ENCODE data around the gene TRIM24.

TRIM24 gene

DNA sequence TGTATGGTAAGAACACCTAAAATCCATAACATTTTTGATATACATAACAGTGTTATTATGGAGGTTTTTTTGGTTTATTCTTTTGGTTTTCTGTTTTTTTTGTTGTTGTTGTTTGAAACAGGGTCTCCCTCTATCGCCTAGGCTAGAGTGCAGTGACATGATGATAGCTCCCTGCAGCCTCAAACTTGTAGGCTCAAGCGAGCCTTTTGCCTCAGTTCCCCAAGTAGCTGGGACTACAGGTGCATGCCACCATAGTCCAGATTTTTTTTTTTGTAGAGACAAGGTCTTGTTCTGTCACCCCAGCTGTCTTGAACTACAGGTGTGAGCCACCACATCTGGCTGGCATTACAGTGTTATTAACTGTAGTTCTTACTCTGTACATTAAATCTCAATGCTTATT is 83.7 kb downstream of the TRIM24 start:
- no peak for DNase-seq

DNA sequence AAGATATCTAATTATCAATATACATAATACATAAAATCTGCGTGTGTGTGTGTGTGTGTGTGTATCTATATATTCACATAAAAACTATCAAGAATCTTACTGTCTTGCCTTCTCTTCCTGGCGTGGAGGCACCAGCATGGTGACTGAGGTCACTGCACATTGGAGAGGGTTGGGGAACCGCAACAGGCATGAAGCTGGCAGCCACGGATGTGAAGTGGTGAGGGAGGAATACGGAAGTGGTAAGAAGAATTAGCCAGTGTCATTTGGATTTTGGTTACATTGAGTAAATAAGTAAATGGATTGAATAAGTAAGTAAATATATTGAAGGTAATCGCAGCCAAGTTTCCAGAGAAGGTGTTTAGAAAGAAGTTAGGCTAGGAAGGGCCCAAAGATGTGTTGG is 85.1 kb downstream of the TRIM24 start:
- no peak for DNase-seq

DNA sequence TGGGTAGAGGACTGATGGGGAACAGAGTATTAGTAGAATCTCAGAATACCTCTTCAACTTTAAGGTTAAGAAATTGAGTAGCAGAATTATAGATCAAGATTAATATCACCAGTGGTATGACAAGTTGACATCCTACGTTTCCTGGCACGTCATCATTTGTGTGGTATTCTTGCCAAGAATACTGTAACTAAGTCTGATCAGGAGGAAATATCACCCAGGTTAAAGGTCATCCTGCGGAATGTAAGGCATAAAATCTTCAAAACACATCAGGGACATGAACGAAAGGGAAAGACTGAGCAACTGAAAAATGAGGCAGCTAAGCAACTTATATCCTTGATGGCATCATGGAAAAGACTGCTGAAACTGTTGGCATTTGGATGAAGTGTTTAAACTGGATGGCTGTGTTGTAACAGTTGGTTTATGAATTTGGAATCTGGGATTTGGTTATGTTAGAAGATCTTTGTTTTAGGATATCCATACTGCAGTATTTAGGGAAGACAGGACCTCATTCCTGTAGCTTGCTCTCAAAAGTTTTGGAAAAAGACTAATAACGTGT is 86.1 kb downstream of the TRIM24 start:
- no peak for DNase-seq

DNA sequence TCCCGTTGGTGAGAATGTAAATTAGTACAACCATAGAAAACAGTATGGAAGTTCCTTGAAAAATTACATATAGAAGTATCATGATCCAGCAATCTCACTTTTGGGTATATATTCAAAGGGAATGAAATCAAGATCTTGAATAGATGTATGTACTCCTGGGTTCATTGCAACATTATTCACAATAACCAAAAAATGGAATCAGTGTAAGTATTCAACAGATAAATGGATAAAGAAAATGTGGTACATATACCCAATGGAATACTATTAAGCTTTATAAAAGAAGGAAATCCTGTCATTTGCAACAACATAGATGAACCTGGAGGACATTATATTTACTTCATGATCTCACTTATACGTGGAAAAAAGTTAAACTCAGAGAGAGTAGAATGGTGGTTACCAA is 86.8 kb downstream of the TRIM24 start:
- no peak for DNase-seq

- DNase-seq, result no peak
These were observed 89.0 kb downstream of the TRIM24 start for GRCh38 chr7:138549082-138549481.

DNA sequence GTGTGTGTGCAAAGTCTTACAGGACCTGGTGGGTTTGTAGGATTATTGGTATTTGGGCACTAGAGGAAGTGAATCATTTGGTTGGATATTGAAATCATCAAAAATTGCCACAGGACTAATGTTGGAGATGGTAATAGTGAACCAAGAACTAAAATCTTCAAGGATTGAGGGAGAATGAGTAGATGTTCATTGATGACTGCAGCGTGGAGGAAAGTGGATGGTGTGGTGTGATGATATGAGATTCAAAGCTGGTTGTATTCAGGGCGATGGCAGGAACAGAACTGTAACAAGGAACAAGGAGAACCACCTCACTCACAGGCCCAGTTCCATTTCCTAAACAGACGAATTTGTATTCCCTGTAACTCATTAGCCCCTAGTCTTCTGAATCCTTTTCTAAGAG is 90.3 kb downstream of the TRIM24 start:
- DNase-seq, result no peak

- DNase-seq, result no peak
These were observed 91.0 kb downstream of the TRIM24 start for GRCh38 chr7:138551102-138551501.

- no peak for DNase-seq
These were observed 93.7 kb downstream of the TRIM24 start for GRCh38 chr7:138553805-138554204.

GRCh38 chr7:138554674-138555073 is 94.6 kb downstream of the TRIM24 start:
- no peak for DNase-seq

DNA sequence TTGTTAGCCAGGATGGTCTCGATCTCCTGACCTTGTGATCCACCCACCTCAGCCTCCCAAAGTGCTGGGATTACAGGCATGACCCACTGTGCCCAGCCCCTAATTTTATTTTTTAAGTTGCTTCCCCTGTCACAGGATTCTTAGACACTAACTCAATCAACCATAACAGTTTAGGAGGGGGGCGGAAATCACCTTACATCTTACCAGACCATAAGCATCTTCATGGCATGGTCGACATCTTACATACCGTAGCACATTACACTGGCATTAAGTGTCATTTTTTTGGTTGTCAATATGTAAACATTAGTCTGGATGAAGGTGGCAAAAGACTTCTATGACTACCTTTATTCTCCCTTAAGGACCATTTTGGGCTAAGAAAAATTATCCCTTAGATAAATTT is 95.6 kb downstream of the TRIM24 start:
- no peak for DNase-seq

DNA sequence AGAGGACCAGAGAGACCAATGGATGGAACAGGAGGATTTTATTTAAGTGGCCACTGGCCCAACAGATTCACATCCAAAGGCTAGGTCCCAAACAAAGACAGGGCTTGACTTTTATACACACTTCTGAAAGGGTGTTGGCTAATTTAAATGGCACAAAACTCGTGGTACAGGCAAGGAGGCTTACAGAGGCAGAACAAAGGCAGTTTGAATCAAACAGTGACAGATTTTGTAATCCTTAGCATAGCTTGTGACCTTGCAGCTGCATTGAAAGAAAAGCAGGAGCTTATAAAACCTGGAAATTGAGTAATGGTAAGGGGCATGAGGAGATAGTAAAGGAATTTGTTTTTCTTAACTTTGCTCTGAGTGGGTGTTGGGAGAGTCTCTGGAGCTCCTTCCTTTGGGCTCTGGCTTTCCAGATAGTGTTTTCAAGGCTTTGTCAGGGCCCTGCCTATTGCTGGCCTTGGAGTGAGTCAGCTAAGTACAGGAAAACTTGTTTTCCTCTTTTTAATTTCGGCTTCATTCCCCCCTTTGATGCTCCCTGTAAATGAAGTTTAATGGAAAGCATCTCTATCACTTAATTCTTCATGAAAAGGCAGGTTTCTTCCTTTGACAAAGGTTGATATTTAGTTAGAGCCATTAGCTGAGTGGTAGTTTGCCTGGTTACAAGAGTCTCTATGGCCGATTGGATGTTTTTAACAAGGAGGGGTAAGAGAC is 96.9 kb downstream of the TRIM24 start:
- DNase-seq, result no peak

GRCh38 chr7:138559448-138559847 is 99.4 kb downstream of the TRIM24 start:
- DNase-seq, result no peak

GRCh38 chr7:138563808-138564207 is 103.7 kb downstream of the TRIM24 start:
- DNase-seq, result no peak

- DNase-seq, result no peak
These were observed 104.3 kb downstream of the TRIM24 start for GRCh38 chr7:138564365-138564764.

DNA sequence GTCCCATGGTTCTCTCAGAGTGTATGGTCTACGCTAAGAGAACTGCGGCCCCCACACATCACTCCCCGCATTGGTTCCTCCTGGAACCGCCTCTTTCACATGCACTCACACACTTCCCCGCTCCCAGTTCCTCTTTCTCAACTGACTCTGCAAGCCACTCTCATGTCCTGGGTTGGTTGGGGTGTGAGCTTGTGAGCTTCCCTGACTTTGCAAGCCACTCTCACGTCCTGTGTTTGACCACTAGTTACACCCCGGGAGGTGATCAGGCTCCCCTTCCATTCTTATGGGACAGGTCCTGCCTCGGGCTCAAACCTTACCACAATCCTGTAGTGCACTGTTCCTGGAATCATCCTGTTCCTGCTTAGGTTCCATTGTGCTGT is 105.0 kb downstream of the TRIM24 start:
- DNase-seq, result no peak

GRCh38 chr7:138565451-138566114 is 105.5 kb downstream of the TRIM24 start:
- DNase-seq, result no peak

GRCh38 chr7:138568655-138569054 is 108.6 kb downstream of the TRIM24 start:
- no peak for DNase-seq

- DNase-seq, result no peak
These were observed 109.4 kb downstream of the TRIM24 start for GRCh38 chr7:138569418-138569817.

DNA sequence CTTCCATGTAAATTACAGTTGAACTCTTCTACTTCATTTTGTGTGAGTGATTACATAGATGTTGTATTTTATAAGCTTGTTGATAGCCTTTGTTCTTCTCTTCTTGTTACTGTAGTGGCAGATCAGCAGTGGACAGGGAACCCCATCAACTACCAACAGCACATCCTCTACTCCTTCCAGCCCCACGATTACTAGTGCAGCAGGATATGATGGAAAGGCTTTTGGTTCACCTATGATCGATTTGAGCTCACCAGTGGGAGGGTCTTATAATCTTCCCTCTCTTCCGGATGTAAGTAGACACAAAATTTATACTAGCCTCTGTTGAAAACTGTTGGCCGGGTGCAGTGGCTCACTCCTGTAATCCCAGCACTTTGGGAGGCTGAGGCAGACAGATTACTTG is 110.7 kb downstream of the TRIM24 start:
- no peak for DNase-seq

- no peak for DNase-seq
These were observed 113.7 kb downstream of the TRIM24 start for GRCh38 chr7:138573741-138574140.

GRCh38 chr7:138575897-138576428 is 115.9 kb downstream of the TRIM24 start:
- no peak for DNase-seq

- no peak for DNase-seq
These were observed 119.1 kb downstream of the TRIM24 start for GRCh38 chr7:138579136-138579535.

GRCh38 chr7:138579671-138580070 is 119.6 kb downstream of the TRIM24 start:
- no peak for DNase-seq

DNA sequence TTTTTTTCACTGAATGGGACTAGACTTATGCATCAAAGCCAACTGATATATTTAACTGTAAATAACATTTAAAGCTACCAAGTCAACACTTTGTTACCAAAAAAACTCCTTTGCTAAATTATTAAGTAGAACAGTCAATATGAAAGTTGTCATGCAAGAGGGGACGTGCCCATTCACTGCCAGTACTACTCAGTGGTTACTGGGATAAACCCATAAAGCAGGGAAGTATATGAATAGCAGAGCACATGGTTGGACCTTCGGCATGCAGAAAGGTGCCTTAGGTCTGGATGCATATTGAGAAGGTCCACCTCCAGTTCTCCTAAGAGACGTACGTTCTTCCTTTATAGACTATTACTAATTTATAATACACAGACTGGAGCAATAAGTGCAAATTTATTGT is 121.0 kb downstream of the TRIM24 start:
- DNase-seq, result no peak

Data from CD4-positive, alpha-beta T cell treated with Interleukin-4 for 1 hour (primary cell).